ENCODE data around the gene KTN1. TPM values are rescaled to one million over a fixed set of nuclear protein-coding genes. Genes with fewer than 3 reads are reported as not detected.

Gene KTN1
- total RNA-seq, 1 donor from 2014 or later = 114 TPM

DNA sequence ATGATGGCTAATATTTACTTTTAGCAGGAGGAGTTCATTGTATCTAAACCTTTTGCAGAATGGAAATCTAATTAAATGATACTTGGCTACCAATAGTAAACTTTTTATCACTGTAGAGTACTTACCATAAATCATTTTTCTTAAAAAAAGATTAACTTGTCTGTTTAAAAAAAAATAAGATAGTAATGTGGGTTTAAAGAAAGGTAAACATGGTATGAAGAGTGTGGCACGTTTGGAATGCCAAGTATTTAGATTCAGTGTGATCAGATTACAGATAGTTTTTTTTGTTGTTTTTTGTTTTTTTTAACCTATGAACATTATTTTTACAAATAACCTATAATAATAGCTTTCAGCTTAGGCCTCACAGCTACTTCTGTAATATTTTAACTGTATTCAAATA lies 25.8 kb downstream of the KTN1 start:
- DNase-seq (ENCODE audit: low spot score) = no peak

DNA sequence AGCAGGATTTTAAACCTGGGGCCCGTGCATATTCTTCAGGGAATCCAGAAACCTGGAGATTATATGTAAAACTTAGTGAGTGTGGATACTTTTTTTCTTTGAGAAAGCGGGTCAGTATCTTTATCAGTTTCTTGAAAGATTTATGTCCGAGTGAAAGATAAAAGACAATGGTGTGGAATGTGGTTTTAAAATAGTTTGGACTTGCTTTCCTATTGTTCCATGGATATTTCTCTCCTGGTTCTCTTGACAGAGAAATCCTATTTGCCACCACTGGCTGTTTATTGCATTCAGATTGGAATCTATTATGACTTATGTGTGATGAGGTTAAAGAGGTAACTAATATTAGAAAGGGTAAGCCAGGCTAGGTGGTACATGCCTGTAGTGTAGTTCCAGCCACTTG lies 27.4 kb downstream of the KTN1 start:
- DNase-seq (ENCODE audit: low spot score) = no peak

DNA sequence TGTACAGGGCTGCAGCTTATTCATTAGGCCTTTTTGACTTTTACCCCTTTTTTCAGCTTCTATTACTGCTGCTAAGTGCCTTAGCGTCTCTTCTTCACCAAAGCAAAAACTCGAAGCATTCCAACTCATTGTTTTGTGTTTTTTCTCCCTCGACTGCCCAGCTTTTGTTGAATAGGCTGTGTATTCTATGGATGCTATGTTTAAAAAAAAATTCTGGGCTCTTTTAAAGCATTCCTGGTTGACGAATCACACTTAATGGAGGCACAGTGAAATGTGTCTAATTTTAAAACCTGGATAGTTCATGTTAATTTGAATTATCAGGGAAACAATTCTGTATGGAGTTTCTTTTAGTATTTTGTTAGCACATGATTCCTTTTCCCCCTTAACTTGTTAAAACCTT lies 29.7 kb downstream of the KTN1 start:
- DNase-seq (ENCODE audit: low spot score) = no peak

DNA sequence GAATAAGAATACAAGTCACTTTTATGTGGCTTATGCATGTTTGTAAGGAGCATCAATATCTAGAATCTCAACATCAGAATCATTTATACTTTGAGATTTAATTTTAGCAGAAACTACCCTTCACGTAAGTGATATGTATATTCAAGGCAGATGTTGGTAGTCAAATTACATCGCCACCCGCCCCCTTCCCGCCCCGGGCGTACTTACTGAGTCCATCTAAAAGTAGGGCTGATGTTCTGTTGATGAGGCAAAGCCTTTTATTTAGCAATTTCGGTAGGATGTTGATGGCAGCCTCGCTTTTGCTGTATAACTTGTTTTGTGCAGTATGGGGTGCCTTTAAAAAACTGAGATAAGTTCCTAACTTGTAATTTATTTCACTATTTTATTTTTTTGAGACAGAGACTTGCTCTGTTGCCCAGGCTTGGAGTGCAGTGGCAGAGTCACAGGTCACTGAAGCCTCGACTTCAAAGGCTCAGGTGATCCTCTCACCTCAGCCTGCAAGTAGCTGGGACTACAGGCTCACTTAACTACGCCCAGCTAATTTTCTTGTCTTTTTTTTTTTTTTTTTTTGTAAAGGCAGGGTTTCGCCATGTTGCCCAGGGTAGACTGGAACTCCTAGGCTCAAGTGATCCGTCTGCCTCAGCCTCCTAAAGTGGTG lies 30.8 kb downstream of the KTN1 start:
- DNase-seq (ENCODE audit: low spot score) = no peak

DNA sequence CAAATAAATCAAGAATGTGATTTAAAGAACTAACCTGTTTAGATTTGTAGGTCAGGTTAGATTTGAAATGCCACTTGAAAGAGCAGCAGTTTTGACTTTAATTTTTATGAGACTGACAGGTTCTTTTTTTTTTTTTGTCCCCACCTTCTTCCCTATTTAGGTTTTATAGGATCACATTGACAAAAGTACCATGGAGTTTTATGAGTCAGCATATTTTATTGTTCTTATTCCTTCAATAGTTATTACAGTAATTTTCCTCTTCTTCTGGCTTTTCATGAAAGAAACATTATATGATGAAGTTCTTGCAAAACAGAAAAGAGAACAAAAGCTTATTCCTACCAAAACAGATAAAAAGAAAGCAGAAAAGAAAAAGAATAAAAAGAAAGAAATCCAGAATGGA lies 31.9 kb downstream of the KTN1 start:
- DNase-seq (ENCODE audit: low spot score) = no peak

DNA sequence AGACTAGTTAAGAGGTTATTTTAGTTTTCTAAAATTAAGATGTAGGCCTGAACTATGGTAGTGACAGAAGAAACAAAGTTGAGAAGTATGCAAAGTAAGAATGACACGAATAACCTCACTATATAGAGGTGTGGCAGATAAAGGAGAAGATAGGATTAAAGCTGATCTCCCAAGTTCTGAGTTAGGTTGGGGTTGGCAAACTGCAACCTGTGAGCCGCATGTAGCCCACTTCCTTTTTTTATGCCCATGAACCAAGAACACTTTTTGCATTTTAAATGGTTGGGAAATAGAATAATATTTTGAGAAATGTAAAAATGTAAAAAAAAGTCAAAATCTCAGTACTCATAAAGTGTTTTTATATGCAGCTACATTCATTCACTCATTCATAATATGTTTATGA lies 34.3 kb downstream of the KTN1 start:
- no peak for DNase-seq (ENCODE audit: low spot score)

DNA sequence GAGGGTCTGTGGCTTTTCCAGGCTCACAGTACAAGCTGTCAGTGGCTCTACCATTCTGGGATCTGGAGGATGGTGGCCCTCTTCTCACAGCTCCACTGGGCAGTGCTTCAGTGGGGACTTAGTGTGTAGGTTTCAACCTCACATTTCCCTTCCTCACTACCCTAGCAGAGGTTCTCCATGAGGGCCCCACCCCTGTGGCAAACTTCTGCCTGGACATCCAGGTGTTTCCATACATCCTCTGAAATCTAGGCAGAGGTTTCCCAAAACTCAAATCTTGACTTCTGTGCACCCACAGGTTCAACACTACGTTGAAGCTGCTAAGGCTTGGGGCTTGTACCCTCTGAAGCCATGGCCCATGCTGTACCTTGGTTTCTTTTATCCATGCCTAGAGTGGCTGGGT lies 40.3 kb downstream of the KTN1 start:
- DNase-seq (ENCODE audit: low spot score) = no peak

DNA sequence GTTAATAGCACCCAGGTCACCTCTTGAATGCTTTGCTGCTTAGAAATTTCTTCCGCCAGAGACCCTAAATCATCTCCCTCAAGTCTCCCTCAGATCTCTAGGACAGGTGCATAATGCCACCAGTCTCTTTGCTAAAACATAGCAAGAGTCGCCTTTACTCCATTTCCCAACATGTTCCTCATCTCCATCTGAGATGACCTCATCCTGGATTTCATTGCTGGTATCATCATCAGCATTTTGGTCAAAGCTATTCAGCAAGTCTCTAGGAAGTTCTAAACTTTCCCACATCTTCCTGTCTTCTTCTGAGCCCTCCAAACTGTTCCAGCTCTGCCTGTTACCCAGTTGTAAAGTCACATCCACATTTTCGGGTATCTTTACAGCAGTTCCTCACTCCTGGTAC lies 41.0 kb downstream of the KTN1 start:
- no peak for DNase-seq (ENCODE audit: low spot score)

DNA sequence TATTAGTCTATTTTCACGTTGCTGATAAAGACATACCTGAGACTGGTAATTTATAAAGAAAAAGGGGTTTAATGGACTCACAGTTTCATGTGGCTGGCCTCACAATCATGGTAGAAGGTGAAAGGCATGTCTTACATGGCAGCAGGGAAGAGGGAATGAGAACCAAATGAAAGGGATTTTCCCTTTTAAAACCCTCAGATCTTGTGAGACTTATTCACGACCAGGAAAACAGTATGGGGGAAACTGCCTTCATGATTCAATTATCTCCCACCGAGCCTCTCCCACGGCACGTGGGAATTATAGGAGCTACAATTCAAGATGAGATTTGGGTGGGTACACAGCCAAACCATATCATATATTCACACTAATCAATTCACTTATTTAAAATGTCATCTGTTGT lies 41.4 kb downstream of the KTN1 start:
- DNase-seq (ENCODE audit: low spot score) = no peak

DNA sequence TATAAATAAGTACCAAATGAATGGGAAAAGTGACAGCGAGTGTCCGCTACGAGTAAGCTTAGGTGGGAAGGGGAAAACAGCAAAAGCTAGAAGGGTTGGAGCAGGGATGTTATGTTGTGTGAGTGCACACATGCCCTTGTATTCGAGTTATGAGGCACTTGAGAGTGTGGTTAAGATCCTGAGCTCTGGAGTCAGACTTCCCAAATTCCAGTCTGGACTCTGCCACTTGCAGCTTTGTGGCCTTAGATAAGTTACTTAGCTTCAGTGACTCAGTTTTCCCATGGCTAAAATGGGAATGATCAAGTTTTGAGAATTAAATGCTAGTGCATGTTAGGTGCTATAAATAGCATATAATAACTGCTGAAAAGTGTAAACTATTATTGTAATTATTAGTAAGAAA lies 44.9 kb downstream of the KTN1 start:
- DNase-seq (ENCODE audit: low spot score) = no peak

DNA sequence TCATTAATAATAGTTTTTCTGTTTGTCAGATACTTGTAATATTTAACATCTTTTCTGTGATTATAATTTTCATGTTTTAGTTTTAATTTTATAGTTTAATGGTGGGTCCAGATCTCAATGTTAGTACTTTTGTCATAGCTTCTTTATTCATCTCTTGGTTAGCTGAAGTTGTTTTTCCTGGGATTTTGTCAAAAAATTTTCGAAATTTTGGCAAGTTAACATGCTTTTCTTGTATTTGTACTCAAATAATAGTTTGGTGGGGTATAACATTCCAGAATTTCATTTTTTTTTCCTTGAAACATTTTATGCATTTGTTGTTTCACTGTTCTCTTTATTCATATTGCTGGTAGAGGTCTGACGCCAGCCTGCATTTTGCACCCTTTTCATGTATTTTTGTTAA lies 45.5 kb downstream of the KTN1 start:
- no peak for DNase-seq (ENCODE audit: low spot score)

DNA sequence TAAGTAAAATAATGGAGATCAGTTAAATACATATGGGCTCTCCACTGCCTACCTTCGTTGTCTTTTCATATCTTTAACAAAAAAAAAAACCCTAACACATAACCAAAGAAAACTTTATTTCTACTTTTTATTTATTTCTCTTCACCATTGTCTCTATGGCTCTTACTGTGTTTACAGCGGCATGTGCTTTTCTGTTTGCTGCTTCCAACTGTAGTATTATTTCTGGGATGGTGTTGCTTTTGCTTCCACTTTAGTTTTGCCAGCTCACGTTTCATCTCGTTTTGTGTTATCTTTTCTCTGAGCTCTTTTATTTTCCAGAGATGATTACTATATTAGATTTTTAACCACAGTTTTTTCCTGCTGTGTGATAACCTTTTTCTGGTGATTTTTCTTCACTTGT lies 46.1 kb downstream of the KTN1 start:
- DNase-seq (ENCODE audit: low spot score) = no peak

DNA sequence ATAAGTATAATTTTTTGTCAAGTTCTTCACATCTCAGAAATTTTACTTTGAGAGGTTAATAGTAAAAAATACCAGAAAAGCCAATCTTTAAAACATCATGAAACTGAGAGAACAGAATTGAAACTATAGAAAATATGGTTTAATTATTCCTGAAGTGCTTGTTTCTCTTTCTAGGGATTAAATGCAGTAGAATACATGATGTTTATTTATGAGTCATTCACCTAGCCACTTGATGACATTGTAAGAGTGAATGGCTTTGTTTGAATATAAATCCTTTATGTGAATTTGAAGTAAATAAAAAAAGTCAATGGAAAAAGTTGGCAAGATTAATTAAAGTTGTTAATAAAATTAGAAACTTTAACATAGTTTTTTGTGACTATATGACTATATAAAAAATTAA lies 48.4 kb downstream of the KTN1 start:
- no peak for DNase-seq (ENCODE audit: low spot score)

DNA sequence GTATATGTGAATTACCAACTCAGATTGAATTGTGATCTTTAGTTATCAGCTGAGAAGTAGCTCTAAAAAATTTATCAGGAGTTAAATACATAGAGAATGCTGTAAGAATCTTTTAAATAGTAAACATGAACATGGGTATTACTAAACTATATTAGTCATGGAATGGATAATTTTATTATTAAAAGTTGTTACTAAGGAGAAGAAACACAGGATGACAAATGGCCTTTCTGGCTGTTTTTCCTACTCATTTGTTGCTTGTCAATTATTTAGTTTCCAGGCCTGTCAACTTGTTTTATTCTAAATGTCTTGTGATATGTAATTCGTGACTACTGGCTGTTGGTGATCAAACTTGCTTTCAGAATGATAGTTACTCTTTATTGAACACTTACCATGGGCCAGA lies 58.7 kb downstream of the KTN1 start:
- DNase-seq (ENCODE audit: low spot score) = no peak

DNA sequence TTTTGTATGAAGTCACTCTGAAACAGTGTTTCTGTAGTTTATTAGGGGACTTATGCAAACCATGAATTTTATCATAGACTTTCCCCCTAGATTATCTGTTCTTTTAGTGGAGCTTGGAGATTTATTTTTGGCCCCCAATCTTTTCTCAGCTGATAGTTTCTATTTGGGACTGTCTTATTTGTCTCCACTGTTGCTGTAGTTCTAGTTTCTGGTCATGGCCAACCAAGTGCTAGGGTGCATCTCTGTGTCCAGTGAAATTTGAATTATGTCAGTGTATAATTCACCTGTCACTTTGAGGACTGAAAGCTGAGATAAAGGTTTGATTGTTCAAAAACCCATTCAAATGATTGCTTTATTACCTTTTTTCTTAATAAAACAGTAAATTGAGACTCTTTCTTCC lies 61.3 kb downstream of the KTN1 start:
- no peak for DNase-seq (ENCODE audit: low spot score)

DNA sequence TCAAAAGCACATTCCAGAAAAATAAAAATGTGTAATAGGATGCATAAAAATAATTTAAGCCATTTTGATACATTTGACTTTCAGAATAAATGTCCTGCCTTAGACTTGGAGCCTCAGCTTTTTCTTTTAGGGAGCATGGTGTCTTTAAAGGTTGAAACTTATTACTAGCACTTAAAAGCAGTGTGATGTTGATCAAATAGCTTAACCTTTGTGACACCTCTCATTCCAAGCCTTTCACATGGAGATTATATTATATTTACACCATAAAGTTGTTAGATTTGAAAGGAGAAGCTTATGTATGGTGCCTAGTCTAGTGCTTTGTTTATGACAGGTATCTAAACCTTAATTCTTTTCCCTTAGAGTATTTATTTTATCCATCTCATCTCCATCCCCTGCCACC lies 61.9 kb downstream of the KTN1 start:
- DNase-seq (ENCODE audit: low spot score) = no peak

DNA sequence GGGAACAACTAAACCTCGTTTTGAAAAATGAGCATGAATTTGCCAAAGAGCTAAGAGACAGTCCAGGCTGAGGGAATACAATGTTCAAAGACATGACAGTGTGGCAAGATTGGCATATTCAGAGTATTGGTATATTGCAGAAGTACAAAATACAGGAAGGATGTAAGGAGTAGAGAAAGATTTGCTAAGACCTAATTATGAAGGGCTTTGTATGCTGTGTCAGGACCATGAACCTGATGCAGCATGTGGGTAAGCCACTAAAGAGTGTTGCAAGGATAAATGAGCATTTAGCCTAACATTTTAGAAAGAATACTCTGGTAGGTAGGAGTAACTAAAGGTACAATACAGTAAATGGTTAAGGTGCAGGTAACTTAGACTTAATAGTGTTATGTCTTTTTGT lies 65.1 kb downstream of the KTN1 start:
- no peak for DNase-seq (ENCODE audit: low spot score)

DNA sequence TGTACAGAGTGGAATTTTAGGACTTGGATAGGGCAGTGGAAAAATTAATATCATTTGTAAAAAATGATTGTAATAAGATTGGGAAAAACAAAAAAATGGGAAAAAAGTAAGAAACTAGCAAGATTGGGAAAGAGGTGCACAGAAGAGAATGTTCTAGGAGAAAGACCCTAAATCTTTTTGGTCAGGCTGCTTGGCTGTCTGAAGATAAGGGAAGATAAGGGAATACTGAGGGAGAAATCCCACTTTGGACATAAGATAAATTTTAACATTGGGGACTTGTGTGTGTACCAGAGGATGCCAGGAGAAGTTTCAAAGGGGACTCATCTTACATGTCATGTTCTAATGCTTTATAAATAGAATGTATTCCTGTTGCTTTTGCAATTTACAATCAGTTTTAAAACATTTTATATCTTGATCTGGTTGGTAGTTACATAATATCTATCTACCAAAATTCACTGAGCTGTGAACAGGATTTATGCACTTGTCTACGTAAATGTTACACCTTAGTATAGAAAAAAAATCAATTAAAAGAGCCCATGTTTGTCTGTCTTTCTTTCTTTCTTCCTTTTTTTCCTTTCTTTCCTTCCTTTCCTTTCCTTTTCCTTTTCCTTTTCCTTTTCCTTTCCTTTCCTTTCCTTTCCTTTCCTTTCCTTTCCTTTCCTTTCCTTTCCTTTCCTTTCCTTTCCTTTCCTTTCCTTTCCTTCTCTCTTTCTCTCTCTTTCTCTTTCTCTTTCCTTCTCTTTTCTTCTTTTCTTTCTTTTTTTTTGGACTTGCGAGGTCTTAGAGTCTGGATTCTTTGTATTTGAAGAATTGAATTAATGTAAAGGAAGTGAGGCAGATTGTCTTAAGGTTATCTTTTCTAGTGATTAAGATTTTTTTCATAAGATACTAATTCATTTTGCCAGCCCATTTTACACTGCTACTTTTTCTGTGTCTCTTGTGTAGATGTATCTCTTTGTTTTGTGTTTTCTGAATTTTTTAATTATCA lies 66.1 kb downstream of the KTN1 start:
- no peak for DNase-seq (ENCODE audit: low spot score)

DNA sequence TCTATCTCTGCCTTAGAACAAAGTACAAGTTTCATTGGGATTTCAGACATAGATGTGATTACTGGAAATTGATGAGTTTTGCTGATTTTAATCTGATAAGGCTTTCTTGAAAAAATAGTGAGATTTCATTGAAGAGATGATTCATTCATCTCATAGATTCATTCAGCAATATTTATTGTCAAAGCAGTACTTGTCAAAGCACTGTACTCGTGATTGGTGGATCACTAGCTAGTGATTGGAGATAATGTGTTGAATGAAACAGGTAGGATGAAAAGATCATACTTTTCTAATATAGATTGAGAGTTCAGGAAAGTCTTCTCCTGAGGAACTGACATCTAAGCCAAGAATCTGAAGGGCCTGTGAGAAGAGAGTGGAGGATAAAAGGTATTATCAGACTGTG lies 71.0 kb downstream of the KTN1 start:
- DNase-seq (ENCODE audit: low spot score) = no peak

DNA sequence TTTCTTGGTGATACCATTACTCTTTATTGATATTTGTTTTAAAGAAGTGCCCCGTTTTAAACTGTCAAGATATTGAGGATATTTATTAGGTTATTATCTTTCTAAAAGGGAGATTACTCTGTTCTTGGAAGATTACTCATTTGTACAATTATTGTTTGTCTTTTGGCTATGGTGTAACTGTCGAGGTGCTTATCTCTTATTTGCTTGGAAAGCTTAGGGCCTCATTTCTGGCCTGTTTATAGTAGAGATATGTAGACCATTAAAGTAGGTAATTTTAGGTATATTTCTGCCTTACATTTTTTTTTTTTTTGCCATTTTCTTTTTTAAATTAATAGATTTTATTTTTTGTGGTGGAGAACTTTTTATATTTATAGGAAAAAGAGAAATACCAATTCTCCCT lies 74.2 kb downstream of the KTN1 start:
- no peak for DNase-seq (ENCODE audit: low spot score)

DNA sequence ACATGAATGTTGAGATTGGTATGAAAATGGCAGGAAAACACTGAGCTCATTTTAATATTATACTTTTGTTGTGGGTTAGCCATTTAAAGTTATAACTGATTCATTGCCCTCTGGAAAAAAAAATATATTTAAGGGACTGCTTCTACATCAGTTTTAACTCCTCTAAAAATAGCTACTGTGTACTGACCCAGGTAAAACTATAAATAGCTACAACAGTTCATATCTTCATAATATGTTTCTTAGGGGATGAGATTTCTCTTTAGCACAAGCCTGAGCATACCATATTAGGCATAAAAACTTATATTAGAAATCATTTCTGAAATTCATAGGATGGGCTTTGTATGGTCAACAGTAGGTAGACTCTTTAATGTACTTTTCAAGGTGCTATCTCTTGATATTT lies 81.0 kb downstream of the KTN1 start:
- no peak for DNase-seq (ENCODE audit: low spot score)

DNA sequence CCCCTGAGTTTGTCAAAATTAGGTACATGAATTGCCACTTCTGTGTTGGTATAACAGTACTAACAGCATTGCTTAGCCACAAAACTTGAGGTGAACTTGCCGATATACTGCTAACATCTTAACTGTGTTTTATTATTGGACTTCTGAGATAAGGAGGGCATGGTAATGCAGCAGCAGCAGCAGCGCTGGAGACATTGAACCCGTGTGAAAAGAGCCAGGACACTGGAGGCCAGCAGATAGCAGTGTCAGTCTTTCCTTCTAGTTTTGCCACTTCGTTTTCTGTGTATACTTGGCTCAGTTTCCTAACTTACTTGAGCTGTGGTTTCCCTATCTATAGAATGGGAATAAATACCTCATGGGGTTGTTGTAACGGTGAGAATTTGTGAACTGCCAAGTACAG lies 82.7 kb downstream of the KTN1 start:
- DNase-seq (ENCODE audit: low spot score) = no peak

DNA sequence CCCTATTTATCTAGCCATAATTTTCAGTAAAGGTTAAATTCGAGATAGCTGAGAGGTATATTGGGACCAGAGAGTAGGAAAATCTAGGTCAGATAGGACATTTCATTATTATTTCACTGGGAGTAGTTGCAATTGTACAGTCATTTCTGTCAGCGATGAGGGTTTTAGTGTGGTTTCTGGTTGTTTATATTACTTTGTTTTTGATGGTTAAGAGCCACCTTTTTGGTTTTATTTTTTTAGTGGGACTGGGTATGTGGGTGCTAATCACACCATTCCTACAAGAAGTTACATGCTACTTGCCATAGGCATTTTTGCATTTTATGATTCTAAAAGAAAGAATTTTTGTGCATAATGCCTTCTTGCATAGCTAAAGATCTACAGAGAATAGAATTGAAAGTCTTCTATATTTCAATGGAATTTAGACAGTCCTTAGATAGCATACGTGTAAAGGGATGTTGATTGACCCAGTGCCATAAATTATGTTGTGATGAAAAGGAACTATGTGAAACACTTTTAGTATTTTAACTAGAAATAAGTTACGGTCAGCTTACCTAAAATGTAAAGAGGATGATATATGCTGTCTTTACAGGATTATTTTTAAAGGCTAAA lies 85.2 kb downstream of the KTN1 start:
- no peak for DNase-seq (ENCODE audit: low spot score)

All from mucosa of gallbladder (tissue), 1 donor.